GM18951 (cell line): ENCODE results near the gene NUTF2.

Experiments
- POLR2A ChIP-seq: IDR thresholded peaks from 4 replicates; pipeline ENCODE4 v1.6.1; 2011; ENCODE audit warnings: mild to moderate bottlenecking; ENCODE audit not compliant: insufficient read length, insufficient read depth; ENCODE audit errors: extremely low read depth
- in situ Hi-C: fragments of 300-500 bp; cut with MboI; formaldehyde crosslinking; loops from one replicate; pipeline ENCODE4 v1.12.0; 2022; ENCODE audit warnings: low sequenced_read_pairs, mixed read lengths, inconsistent platforms; ENCODE audit not compliant: unreplicated experiment

Gene NUTF2

GRCh38 chr16:67864594-67864993 is 17.9 kb downstream of the NUTF2 start:
- in situ Hi-C loops, result no loop called here
- no peak for TF ChIP-seq POLR2A

GRCh38 chr16:67865318-67865717 is 18.6 kb downstream of the NUTF2 start:
- in situ Hi-C loops, result no loop called here

GRCh38 chr16:67868290-67868689 is 21.6 kb downstream of the NUTF2 start:
- TF ChIP-seq POLR2A, result no peak
- in situ Hi-C loops, result no loop called here

More at GRCh38 chr16:67865318-67865717, 18.6 kb downstream of the NUTF2 start:
- no peak for TF ChIP-seq POLR2A

- TF ChIP-seq POLR2A, result no peak
- in situ Hi-C loops, result no loop called here
Measured at GRCh38 chr16:67869653-67870052, 22.9 kb downstream of the NUTF2 start.

GRCh38 chr16:67871256-67871655 is 24.5 kb downstream of the NUTF2 start:
- no peak for TF ChIP-seq POLR2A
- in situ Hi-C loops, result no loop called here

GRCh38 chr16:67872131-67872630 is 25.4 kb downstream of the NUTF2 start:
- in situ Hi-C loops, result no loop called here
- TF ChIP-seq POLR2A, result no peak

GRCh38 chr16:67872631-67873434 is 26.1 kb downstream of the NUTF2 start, which contains the start of gene EDC4:
Gene EDC4 (plus strand): TSS chr16:67873052. CDS start chr16:67873262, 210 bp downstream.
- peak; percentile 87 for TF ChIP-seq POLR2A
- in situ Hi-C loops, result no loop called here

GRCh38 chr16:67873435-67874370 is 27.0 kb downstream of the NUTF2 start:
- no peak for TF ChIP-seq POLR2A
- in situ Hi-C loops, result no loop called here

GRCh38 chr16:67874372-67874771 is 27.6 kb downstream of the NUTF2 start:
- TF ChIP-seq POLR2A, result no peak
- in situ Hi-C loops, result no loop called here

GRCh38 chr16:67877064-67877463 is 30.3 kb downstream of the NUTF2 start:
- in situ Hi-C loops, result no loop called here
- TF ChIP-seq POLR2A, result no peak

GRCh38 chr16:67878232-67878631 is 31.5 kb downstream of the NUTF2 start:
- in situ Hi-C loops, result no loop called here
- no peak for TF ChIP-seq POLR2A

GRCh38 chr16:67878846-67879245 is 32.1 kb downstream of the NUTF2 start:
- no peak for TF ChIP-seq POLR2A
- in situ Hi-C loops, result no loop called here

GRCh38 chr16:67879462-67879861 is 32.7 kb downstream of the NUTF2 start:
- in situ Hi-C loops, result no loop called here
- no peak for TF ChIP-seq POLR2A
